BJ (cell line): Measurements from ENCODE around the gene SKAP1. TPM values are rescaled to one million over a fixed set of nuclear protein-coding genes. Genes with fewer than 3 reads are reported as not detected.

Experiments
- CTCF ChIA-PET: fragments of 350-600 bp; formaldehyde crosslinking; extraction: SDS; loops from one replicate; lab custom pipeline; 2021; ENCODE audit warnings: antibody characterized with exemption, inconsistent platforms; lab: Yijun Ruan, JAX
- POLR2A ChIA-PET: fragments of 300-600 bp; sonication (Branson Sonifier 250); formaldehyde crosslinking; extraction: SDS; loops from one replicate; lab custom pipeline; 2021; ENCODE audit warnings: antibody characterized with exemption; lab: Charles Lee
- DNase-seq: peaks from one replicate; pipeline ENCODE4 v3.0.0-alpha.2; 2011; ENCODE audit warnings: low read depth
- H3K27me3 ChIP-seq: 2 replicates; pipeline ENCODE4 v1.6.0; 2011; ENCODE audit warnings: low read length; ENCODE audit not compliant: control insufficient read depth, insufficient read depth
- H3K36me3 ChIP-seq: 2 replicates; pipeline ENCODE4 v1.5.1; 2011; ENCODE audit warnings: low read length; ENCODE audit not compliant: control insufficient read depth, insufficient read depth
- H3K4me3 ChIP-seq: 2 replicates; pipeline ENCODE4 v1.5.1; 2011; ENCODE audit warnings: low read depth, mild to moderate bottlenecking, control low read depth, low read length
- CTCF ChIP-seq: IDR thresholded peaks from 2 replicates; pipeline ENCODE4 v1.5.1; 2011; ENCODE audit warnings: low read depth, mild to moderate bottlenecking, control low read depth, inconsistent platforms, low read length, moderate library complexity; ENCODE audit not compliant: insufficient read depth
- polyA plus RNA-seq: library from polyadenylated mRNA; depleted of rRNA; stranded (reverse); fragments of >200 nt; gene quantifications from 2 replicates; pipeline ENCODE4 v1.2.3, GENCODE V29; 2011

SKAP1 gene
- polyA plus RNA-seq, 1 experiment, result not detected

GRCh38 chr17:48301002-48301401, 129.0 kb downstream of the SKAP1 start:
- ChIA-PET CTCF (interaction anchor here (0.6 kb wide), 1 partner anchor 44 kb away, joined by 3 read pairs; no protein-coding TSS in a partner anchor), POLR2A (no interaction called here)
- Histone ChIP-seq H3K36me3 (no peaks in the 10 kb centered on the region), H3K27me3 (peaks cover 10% of the 10 kb centered on the region), H3K4me3 (no peak overlapping the region)
- no peak for TF ChIP-seq CTCF
- DNase-seq, result no peak

- Histone ChIP-seq H3K27me3 (peaks cover 8% of the 10 kb centered on the region), H3K4me3 (no peak overlapping the region), H3K36me3 (no peaks in the 10 kb centered on the region)
- POLR2A ChIA-PET, result no interaction called here
- no peak for DNase-seq
- no peak for TF ChIP-seq CTCF
- CTCF ChIA-PET, result no interaction called here
Observed at GRCh38 chr17:48299760-48300159, 130.3 kb downstream of the SKAP1 start.

GRCh38 chr17:48297825-48298224, 132.2 kb downstream of the SKAP1 start:
- Histone ChIP-seq H3K4me3 (no peak overlapping the region), H3K36me3 (no peaks in the 10 kb centered on the region), H3K27me3 (peaks cover 10% of the 10 kb centered on the region)
- DNase-seq, result no peak
- TF ChIP-seq CTCF, result no peak
- ChIA-PET CTCF (interaction anchor here (1.1 to 1.5 kb wide), 2 partner anchors 10 to 36 kb away, joined by 3 to 4 read pairs; no protein-coding TSS in a partner anchor), POLR2A (no interaction called here)

GRCh38 chr17:48296453-48296852, 133.6 kb downstream of the SKAP1 start:
- POLR2A ChIA-PET, result no interaction called here
- CTCF ChIA-PET, result interaction anchor here (1.0 kb wide), 1 partner anchor 11 kb away, joined by 3 read pairs; no protein-coding TSS in a partner anchor

More at GRCh38 chr17:48296453-48296852, 133.6 kb downstream of the SKAP1 start:
- no peak for TF ChIP-seq CTCF
- Histone ChIP-seq H3K4me3 (no peak overlapping the region), H3K27me3 (peaks cover 5% of the 10 kb centered on the region), H3K36me3 (no peaks in the 10 kb centered on the region)
- no peak for DNase-seq
